CD4-positive, alpha-beta memory T cell (primary cell): ENCODE data around the gene INSIG1. TPM values are rescaled to one million over a fixed set of nuclear protein-coding genes. Genes with fewer than 3 reads are reported as not detected.

Experiments used
- CTCF ChIA-PET: fragments of 350-600 bp; sonication (Branson Sonifier 250); formaldehyde crosslinking; loops from one replicate; lab custom pipeline; 2021; ENCODE audit warnings: inconsistent platforms; ENCODE audit not compliant: partially characterized antibody; lab: Charles Lee
- POLR2A ChIA-PET: fragments of 350-600 bp; sonication (Branson Sonifier 250); formaldehyde crosslinking; loops from one replicate; lab custom pipeline; 2021; ENCODE audit not compliant: partially characterized antibody; lab: Charles Lee
- DNase-seq, 5 donors: peaks; one replicate each; pipeline versions ENCODE4 v3.0.0 to v3.0.0-alpha.2; 2020 to 2022; ENCODE audit warnings: mixed read lengths in 1 of 5
- H3K27ac ChIP-seq: one replicate; pipeline ENCODE4 v1.7.0; 2013; ENCODE audit warnings: low read depth, low read length
- H3K27me3 ChIP-seq: 2 replicates; pipeline ENCODE4 v1.7.0; 2013; ENCODE audit warnings: mild to moderate bottlenecking, low read length, moderate library complexity; ENCODE audit not compliant: insufficient read depth
- H3K36me3 ChIP-seq: 2 replicates; pipeline ENCODE4 v1.7.0; 2013; ENCODE audit warnings: mild to moderate bottlenecking, low read length, moderate library complexity; ENCODE audit not compliant: insufficient read depth
- H3K4me1 ChIP-seq: 2 replicates; pipeline ENCODE4 v1.7.0; 2013; ENCODE audit warnings: mild to moderate bottlenecking, low read length, moderate library complexity; ENCODE audit not compliant: insufficient read depth
- H3K4me3 ChIP-seq, 2 donors: one replicate each; pipeline ENCODE4 v1.7.0; 2013; ENCODE audit warnings: low read length in 2 of 2, mild to moderate bottlenecking in 1 of 2
- H3K9me3 ChIP-seq, 2 donors: one replicate each; pipeline ENCODE4 v1.7.0; 2013; ENCODE audit warnings: low read length in 2 of 2, control low read depth in 1 of 2; ENCODE audit not compliant: control insufficient read depth in 1 of 2
- H3K27ac Mint-ChIP-seq, 7 donors: one replicate each; pipeline ENCODE4 v1.8.0; 2020 to 2021; ENCODE audit warnings: mixed read lengths in 7 of 7, mild to moderate bottlenecking in 6 of 7, inconsistent platforms in 3 of 7, moderate library complexity in 3 of 7
- H3K27me3 Mint-ChIP-seq, 2 donors: one replicate each; pipeline ENCODE4 v1.8.0; 2020 to 2021; ENCODE audit warnings: mixed read lengths in 2 of 2
- H3K36me3 Mint-ChIP-seq, 2 donors: one replicate each; pipeline ENCODE4 v1.8.0; 2020 to 2021; ENCODE audit warnings: mixed read lengths in 2 of 2, inconsistent platforms in 1 of 2, mild to moderate bottlenecking in 1 of 2
- H3K4me1 Mint-ChIP-seq, 4 donors: one replicate each; pipeline ENCODE4 v1.8.0; 2020 to 2021; ENCODE audit warnings: mixed read lengths in 4 of 4, mild to moderate bottlenecking in 1 of 4
- H3K4me3 Mint-ChIP-seq, 8 donors: one replicate each; pipeline ENCODE4 v1.8.0; 2020 to 2021; ENCODE audit warnings: mixed read lengths in 8 of 8, mild to moderate bottlenecking in 7 of 8, moderate library complexity in 6 of 8, inconsistent platforms in 3 of 8
- H3K9me3 Mint-ChIP-seq, 8 donors: one replicate each; pipeline ENCODE4 v1.8.0; 2020 to 2021; ENCODE audit warnings: mixed read lengths in 8 of 8, mild to moderate bottlenecking in 5 of 8, inconsistent platforms in 3 of 8, moderate library complexity in 1 of 8
- intact Hi-C: fragments of 100-400 bp; cut with micrococcal nuclease; formaldehyde crosslinking; loops from one replicate; pipeline ENCODE4 v1.15.1; 2023
- polyA plus RNA-seq, 2 donors: library from polyadenylated mRNA; unstranded; fragments of 300-500 nt; fragmentation: Illumina TruSeq; gene quantifications; one replicate each; pipeline ENCODE4 v1.2.3, GENCODE V29; 2021
- total RNA-seq, 2 experiments: library from RNA; stranded (reverse); gene quantifications; one replicate each; pipeline ENCODE4 v1.2.3, GENCODE V29; 2021

The INSIG1 gene
- total and polyA plus RNA-seq, 4 experiments from 2014 or later: 28.1 to 43.0 (median 41.7) TPM

DNA sequence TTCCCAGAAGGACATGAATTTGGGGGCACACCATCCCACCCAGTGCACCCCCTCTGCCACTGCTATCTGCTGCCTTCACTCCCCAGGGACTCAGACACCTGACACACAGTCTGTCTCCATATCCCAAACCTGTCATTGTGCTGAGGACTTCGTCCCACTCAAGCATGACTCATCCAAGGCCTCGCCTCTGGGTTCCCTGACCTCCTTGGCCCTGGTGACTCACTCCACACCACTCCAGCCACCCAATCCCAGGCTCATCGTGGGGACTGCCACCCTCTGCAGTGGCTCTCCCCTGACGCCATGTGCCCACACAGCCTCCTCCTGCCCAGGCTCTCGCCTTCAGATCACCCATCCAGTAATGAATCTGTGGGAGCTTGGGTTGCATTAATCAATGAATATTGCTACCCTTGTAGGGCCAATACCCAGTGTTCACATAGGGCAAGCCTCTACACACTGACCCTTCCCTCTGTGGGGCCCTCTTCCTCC is 6.6 kb upstream of the INSIG1 start:
- Mint-ChIP-seq H3K36me3 (no peaks in the 10 kb centered on the region), H3K4me3 (no peak overlapping the region), H3K27ac (peak overlapping the region in 1 of 7 donors; percentile 48), H3K9me3 (no peaks in the 10 kb centered on the region), H3K27me3 (peaks cover 0 to 3% of the 10 kb centered on the region in 2 donors), H3K4me1 (peaks cover 8 to 21% (median 19%) of the 10 kb centered on the region in 4 donors)
- CTCF ChIA-PET: no interaction called here
- POLR2A ChIA-PET: no interaction called here
- DNase-seq: no peak
- no peak overlapping the region for H3K27ac ChIP-seq
- H3K36me3 ChIP-seq: no peaks in the 10 kb centered on the region
- H3K27me3 ChIP-seq: no peaks in the 10 kb centered on the region
- intact Hi-C loops: no loop called here
- no peak overlapping the region for H3K4me3 ChIP-seq
- peaks cover 3% of the 10 kb centered on the region for H3K4me1 ChIP-seq
- no peaks in the 10 kb centered on the region for H3K9me3 ChIP-seq

GRCh38 chr7:155291729-155292128 is 5.9 kb upstream of the INSIG1 start:
- POLR2A ChIA-PET: no interaction called here
- intact Hi-C loops: no loop called here
- DNase-seq: no peak
- H3K4me3 ChIP-seq: no peak overlapping the region
- peaks cover 0 to 3% of the 10 kb centered on the region in 2 donors for H3K27me3 Mint-ChIP-seq
- H3K4me3 Mint-ChIP-seq: no peak overlapping the region
- CTCF ChIA-PET: no interaction called here
- no peaks in the 10 kb centered on the region for H3K36me3 Mint-ChIP-seq
- H3K9me3 Mint-ChIP-seq: no peaks in the 10 kb centered on the region
- no peaks in the 10 kb centered on the region for H3K36me3 ChIP-seq
- H3K4me1 ChIP-seq: peaks cover 9% of the 10 kb centered on the region
- peaks cover 10 to 24% (median 19%) of the 10 kb centered on the region in 4 donors for H3K4me1 Mint-ChIP-seq
- no peak overlapping the region for H3K27ac Mint-ChIP-seq
- H3K27me3 ChIP-seq: no peaks in the 10 kb centered on the region
- no peaks in the 10 kb centered on the region for H3K9me3 ChIP-seq
- H3K27ac ChIP-seq: no peak overlapping the region

DNA sequence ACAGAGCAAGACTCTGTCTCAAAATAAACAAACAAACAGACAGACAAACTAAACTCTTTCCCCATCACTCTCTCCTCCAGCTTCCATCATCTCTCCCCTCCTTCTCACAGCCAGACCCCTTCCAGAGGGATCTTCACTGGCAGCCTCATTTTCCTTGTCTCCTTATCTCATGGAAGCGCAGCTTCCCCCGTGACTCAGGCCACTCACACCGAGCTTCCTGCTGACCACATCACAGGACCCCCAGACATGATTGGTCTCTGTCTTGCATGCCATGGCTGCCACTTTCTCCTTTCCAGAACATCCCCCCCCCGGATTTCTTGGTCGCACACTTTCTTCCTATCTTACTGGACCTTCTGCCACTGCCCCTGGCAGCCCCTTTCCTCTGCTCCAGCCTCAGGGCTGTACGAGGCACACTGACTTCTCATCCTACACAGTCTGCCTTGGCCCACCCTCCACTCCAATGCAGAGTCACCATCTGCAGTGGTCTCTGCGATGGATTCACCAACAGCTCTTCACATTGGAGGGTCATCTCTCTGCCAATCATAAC is 4.9 kb upstream of the INSIG1 start:
- peaks cover 0 to 2% of the 10 kb centered on the region in 2 donors for H3K36me3 Mint-ChIP-seq
- H3K4me1 ChIP-seq: peaks cover 10% of the 10 kb centered on the region
- peaks cover 0 to 3% of the 10 kb centered on the region in 2 donors for H3K27me3 Mint-ChIP-seq
- H3K9me3 ChIP-seq: no peaks in the 10 kb centered on the region
- peak overlapping the region in 1 of 8 donors; percentile 4 for H3K4me3 Mint-ChIP-seq
- no peak overlapping the region for H3K27ac ChIP-seq
- no peak overlapping the region for H3K4me3 ChIP-seq
- H3K27me3 ChIP-seq: no peaks in the 10 kb centered on the region
- DNase-seq: no peak
- H3K27ac Mint-ChIP-seq: no peak overlapping the region
- no peaks in the 10 kb centered on the region for H3K36me3 ChIP-seq
- H3K9me3 Mint-ChIP-seq: no peaks in the 10 kb centered on the region
- ChIA-PET CTCF (interaction anchor here (0.9 kb wide), 1 partner anchor 9 kb away, joined by 3 read pairs; no protein-coding TSS in a partner anchor), POLR2A (no interaction called here)
- H3K4me1 Mint-ChIP-seq: peaks cover 8 to 20% (median 16%) of the 10 kb centered on the region in 4 donors
- intact Hi-C loops: no loop called here

DNA sequence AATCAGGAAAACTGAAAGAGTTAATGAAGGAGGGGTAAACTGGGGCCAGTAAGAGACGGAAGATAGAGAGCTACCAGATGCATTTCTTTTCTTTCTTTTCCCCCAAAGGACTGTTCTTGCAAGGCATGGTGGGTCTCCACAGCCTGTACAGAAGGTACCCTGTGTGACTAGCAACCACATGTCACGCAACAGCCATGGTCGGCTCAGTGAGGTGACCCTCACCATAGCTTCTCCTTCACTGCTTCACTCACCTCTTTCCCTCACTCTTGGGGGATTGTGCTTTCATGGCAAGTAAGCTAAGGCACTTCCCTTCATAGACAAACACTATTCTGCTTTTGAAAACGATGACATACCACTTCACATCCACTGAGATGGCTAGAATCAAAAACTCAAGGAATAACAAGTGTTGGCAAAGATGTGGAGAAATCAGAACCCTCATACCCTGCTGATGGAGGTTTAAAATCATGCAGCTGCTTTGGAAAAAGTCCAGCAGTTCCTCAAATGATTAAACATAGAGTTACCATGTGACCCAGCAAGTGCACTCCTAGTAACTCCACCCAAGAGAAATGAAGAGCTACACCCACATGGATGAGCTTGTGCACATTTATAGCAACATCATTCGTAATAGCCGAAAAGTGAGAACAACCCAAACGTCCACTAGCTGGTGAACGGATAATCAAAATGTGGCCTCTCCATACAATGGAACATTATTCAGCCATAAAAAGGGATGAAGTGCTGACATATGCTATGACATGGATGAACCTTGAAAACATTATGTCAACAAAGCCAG is 3.8 kb upstream of the INSIG1 start:
- peak overlapping the region in 1 of 7 donors; percentile 1 for H3K27ac Mint-ChIP-seq
- no peak for DNase-seq
- CTCF ChIA-PET: interaction anchor here (1.0 to 2.0 kb wide), 2 partner anchors 51 to 262 kb away, joined by 3 to 9 read pairs; no protein-coding TSS in a partner anchor
- no peaks in the 10 kb centered on the region for H3K9me3 Mint-ChIP-seq
- POLR2A ChIA-PET: no interaction called here
- no peaks in the 10 kb centered on the region for H3K27me3 ChIP-seq
- no peaks in the 10 kb centered on the region for H3K36me3 ChIP-seq
- H3K36me3 Mint-ChIP-seq: peaks cover 0 to 2% of the 10 kb centered on the region in 2 donors
- H3K9me3 ChIP-seq: no peaks in the 10 kb centered on the region
- intact Hi-C loops: no loop called here
- peaks cover 0 to 3% of the 10 kb centered on the region in 2 donors for H3K27me3 Mint-ChIP-seq
- H3K4me1 ChIP-seq: peaks cover 15% of the 10 kb centered on the region
- H3K27ac ChIP-seq: no peak overlapping the region
- peaks cover 8 to 23% (median 17%) of the 10 kb centered on the region in 4 donors for H3K4me1 Mint-ChIP-seq
- peak overlapping the region in 1 of 8 donors; percentile 33 for H3K4me3 Mint-ChIP-seq
- no peak overlapping the region for H3K4me3 ChIP-seq

GRCh38 chr7:155294511-155294778 is 3.2 kb upstream of the INSIG1 start:
- Histone ChIP-seq H3K27ac (no peak overlapping the region), H3K4me3 (no peak overlapping the region), H3K9me3 (no peaks in the 10 kb centered on the region), H3K36me3 (no peaks in the 10 kb centered on the region), H3K4me1 (peaks cover 19% of the 10 kb centered on the region), H3K27me3 (no peaks in the 10 kb centered on the region)
- Mint-ChIP-seq H3K36me3 (peaks cover 0 to 2% of the 10 kb centered on the region in 2 donors), H3K9me3 (peaks cover 0 to 3% (median 0%) of the 10 kb centered on the region in 8 donors), H3K27me3 (peaks cover 0 to 3% of the 10 kb centered on the region in 2 donors), H3K27ac (peak overlapping the region in 1 of 7 donors; percentile 48), H3K4me1 (peaks cover 11 to 28% (median 18%) of the 10 kb centered on the region in 4 donors), H3K4me3 (peak overlapping the region in 1 of 8 donors; percentile 33)
- intact Hi-C loops: no loop called here
- ChIA-PET CTCF (interaction anchor here (2.0 to 2.4 kb wide), 2 partner anchors 50 to 103 kb away, joined by 9 read pairs; no protein-coding TSS in a partner anchor), POLR2A (no interaction called here)
- DNase-seq: no peak

DNA sequence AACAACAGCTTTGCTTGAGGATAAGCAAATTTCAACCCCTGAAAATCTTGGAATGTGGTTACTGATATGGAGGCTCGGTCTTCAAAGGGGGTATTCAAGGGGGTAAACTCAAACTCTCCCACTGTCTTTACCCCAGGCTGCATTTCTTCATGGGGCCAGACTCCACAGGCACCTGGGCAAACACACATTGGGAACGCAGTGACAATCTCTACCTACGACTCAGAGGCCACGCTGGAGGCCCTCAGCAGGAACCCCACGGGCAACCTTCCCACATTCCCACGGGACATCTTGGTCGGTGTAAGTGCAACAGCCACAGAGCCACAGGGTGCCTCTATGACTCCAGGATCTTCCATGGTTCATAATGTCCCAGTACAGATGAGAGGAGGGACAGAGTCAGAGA is 2.2 kb upstream of the INSIG1 start:
- Mint-ChIP-seq H3K4me3 (peak overlapping the region in 1 of 8 donors; percentile 31), H3K36me3 (peaks cover 0 to 7% of the 10 kb centered on the region in 2 donors), H3K9me3 (peaks cover 0 to 3% (median 0%) of the 10 kb centered on the region in 8 donors), H3K27ac (peak overlapping the region in 4 of 7 donors; percentile 6 to 96 (median 92)), H3K27me3 (peaks cover 0 to 3% of the 10 kb centered on the region in 2 donors), H3K4me1 (peaks cover 18 to 39% (median 27%) of the 10 kb centered on the region in 4 donors)
- H3K4me3 ChIP-seq: no peak overlapping the region
- H3K36me3 ChIP-seq: peaks cover under 1% of the 10 kb centered on the region
- peaks cover 29% of the 10 kb centered on the region for H3K4me1 ChIP-seq
- ChIA-PET POLR2A (interaction anchor here (0.8 to 5.2 kb wide), 3 partner anchors 22 to 91 kb away, joined by 3 to 176 read pairs (median 3); no protein-coding TSS in a partner anchor), CTCF (interaction anchor here (1.0 to 2.4 kb wide), 5 partner anchors 8 to 104 kb away, joined by 3 to 9 read pairs (median 5); no protein-coding TSS in a partner anchor)
- intact Hi-C loops: no loop called here
- no peak for DNase-seq
- H3K27me3 ChIP-seq: no peaks in the 10 kb centered on the region
- H3K9me3 ChIP-seq: no peaks in the 10 kb centered on the region
- no peak overlapping the region for H3K27ac ChIP-seq
